HUES64 (cell line): ENCODE measurements around the gene EBP. TPM values are rescaled to one million over a fixed set of nuclear protein-coding genes. Genes with fewer than 3 reads are reported as not detected.
A peak's percentile ranks its signal among the peaks of the same experiment; 100 is the strongest.

Experiments
- H3K27ac ChIP-seq: 2 replicates; pipeline ENCODE4 v1.7.0; 2013; ENCODE audit warnings: low read depth, low read length, inconsistent platforms
- H3K27me3 ChIP-seq: 2 replicates; pipeline ENCODE4 v1.6.1; 2013; ENCODE audit warnings: mild to moderate bottlenecking, low read length; ENCODE audit not compliant: insufficient read depth
- H3K36me3 ChIP-seq: 2 replicates; pipeline ENCODE4 v1.6.1; 2013; ENCODE audit warnings: mild to moderate bottlenecking, low read length; ENCODE audit not compliant: insufficient read depth
- H3K4me1 ChIP-seq: 2 replicates; pipeline ENCODE4 v1.6.1; 2013; ENCODE audit warnings: mild to moderate bottlenecking, low read length, moderate library complexity; ENCODE audit not compliant: insufficient read depth
- H3K4me3 ChIP-seq: 2 replicates; pipeline ENCODE4 v1.5.1; 2013; ENCODE audit warnings: mild to moderate bottlenecking, low read length, moderate library complexity
- H3K9ac ChIP-seq: 2 replicates; pipeline ENCODE4 v1.6.1; 2013; ENCODE audit warnings: mild to moderate bottlenecking, low read depth, low read length
- H3K9me3 ChIP-seq: 2 replicates; pipeline ENCODE4 v1.6.1; 2013; ENCODE audit warnings: low read depth, low read length; ENCODE audit not compliant: insufficient read depth
- WGBS: fragments of 150-250, 120-280 bp; methylation state at CpG from one replicate; pipeline ENCODE4 v1.1.7; 2013; ENCODE audit warnings: missing lambda C conversion rate; 5-methylcytosine and 5-hydroxymethylcytosine counted together
- polyA plus RNA-seq, 2 experiments: library from polyadenylated mRNA; stranded (reverse); fragments of 50-300 nt; gene quantifications; one replicate each; pipeline ENCODE4 v1.2.3, GENCODE V29; 2013

The EBP gene
- 174 TPM for polyA plus RNA-seq (2013, experiment 1 of 2)
- polyA plus RNA-seq (2013, experiment 2 of 2) = 175 TPM

GRCh38 chrX:48521353-48522243 is at the start of gene EBP:
Gene EBP (plus strand): TSS chrX:48521808. CDS start chrX:48523772, 1,964 bp downstream.
- H3K9ac ChIP-seq = peak within 1 kb of the TSS; percentile 89
- H3K27me3 ChIP-seq = no peaks in the 10 kb centered on the region
- peaks cover 19% of the 10 kb centered on the region for H3K36me3 ChIP-seq
- no peaks in the 10 kb centered on the region for H3K4me1 ChIP-seq
- peak within 1 kb of the TSS; percentile 86; the same call in 1 of the 2 replicates for H3K27ac ChIP-seq
- WGBS = under 1% methylated on average over 54 of the region's 66 CpGs
- H3K4me3 ChIP-seq = peak within 1 kb of the TSS; percentile 87
- H3K9me3 ChIP-seq = no peaks in the 10 kb centered on the region

- Histone ChIP-seq H3K4me1 (peaks cover 23% of the 10 kb centered on the region; the same call in 1 of the 2 replicates), H3K27me3 (no peaks in the 10 kb centered on the region), H3K9ac (no peak overlapping the region), H3K4me3 (no peak overlapping the region), H3K27ac (no peak overlapping the region), H3K36me3 (no peaks in the 10 kb centered on the region), H3K9me3 (no peaks in the 10 kb centered on the region)
- WGBS = 85% methylated on average over 7 of the region's 9 CpGs
Measured at GRCh38 chrX:48472225-48472624, 49.4 kb upstream of the EBP start.

- 25% methylated on average over 12 of the region's 12 CpGs for WGBS
- H3K4me1 ChIP-seq = peaks cover 23% of the 10 kb centered on the region; the same call in 1 of the 2 replicates
- H3K27me3 ChIP-seq = no peaks in the 10 kb centered on the region
- H3K4me3 ChIP-seq = 0 out of 2 replicates have a peak overlapping the region, but pooled peaks have one; percentile 15
- H3K9me3 ChIP-seq = no peaks in the 10 kb centered on the region
- H3K9ac ChIP-seq = 0 out of 2 replicates have a peak overlapping the region, but pooled peaks have one; percentile 30
- H3K36me3 ChIP-seq = no peaks in the 10 kb centered on the region
- peak overlapping the region; percentile 82 for H3K27ac ChIP-seq
Measured at GRCh38 chrX:48472851-48473703, 48.5 kb upstream of the EBP start.

- H3K4me3 ChIP-seq = 0 out of 2 replicates have a peak overlapping the region, but pooled peaks have one; percentile 15
- H3K27ac ChIP-seq = peak overlapping the region; percentile 82
- no peaks in the 10 kb centered on the region for H3K9me3 ChIP-seq
- H3K4me1 ChIP-seq = peaks cover 23% of the 10 kb centered on the region; the same call in 1 of the 2 replicates
- H3K36me3 ChIP-seq = peaks cover 2% of the 10 kb centered on the region; the same call in 1 of the 2 replicates
- WGBS = 30% methylated on average over 9 of the region's 9 CpGs
- no peak overlapping the region for H3K9ac ChIP-seq
- H3K27me3 ChIP-seq = no peaks in the 10 kb centered on the region
Measured at GRCh38 chrX:48473704-48473990, 48.0 kb upstream of the EBP start.

GRCh38 chrX:48474127-48474526 is 47.5 kb upstream of the EBP start:
- peak overlapping the region; percentile 82 for H3K27ac ChIP-seq
- no peaks in the 10 kb centered on the region for H3K9me3 ChIP-seq
- H3K36me3 ChIP-seq = peaks cover 4% of the 10 kb centered on the region; the same call in 1 of the 2 replicates
- WGBS = 43% methylated on average over 9 of the region's 10 CpGs
- H3K9ac ChIP-seq = no peak overlapping the region; the same call in 1 of the 2 replicates
- H3K27me3 ChIP-seq = no peaks in the 10 kb centered on the region
- peaks cover 23% of the 10 kb centered on the region; the same call in 1 of the 2 replicates for H3K4me1 ChIP-seq
- no peak overlapping the region for H3K4me3 ChIP-seq

- H3K9me3 ChIP-seq = no peaks in the 10 kb centered on the region
- H3K27me3 ChIP-seq = no peaks in the 10 kb centered on the region
- H3K4me1 ChIP-seq = peaks cover 23% of the 10 kb centered on the region; the same call in 1 of the 2 replicates
- WGBS = 75% methylated on average over 6 of the region's 6 CpGs
- no peak overlapping the region for H3K27ac ChIP-seq
- peaks cover 7% of the 10 kb centered on the region; the same call in 1 of the 2 replicates for H3K36me3 ChIP-seq
- no peak overlapping the region for H3K9ac ChIP-seq
- H3K4me3 ChIP-seq = no peak overlapping the region
Measured at GRCh38 chrX:48474581-48474980, 47.0 kb upstream of the EBP start.

GRCh38 chrX:48475296-48475695 is 46.3 kb upstream of the EBP start:
- no peak overlapping the region; the same call in 1 of the 2 replicates for H3K27ac ChIP-seq
- no peaks in the 10 kb centered on the region for H3K27me3 ChIP-seq
- H3K4me3 ChIP-seq = peak overlapping the region; percentile 99
- H3K9me3 ChIP-seq = no peaks in the 10 kb centered on the region
- H3K9ac ChIP-seq = peak overlapping the region; percentile 90
- H3K36me3 ChIP-seq = peaks cover 7% of the 10 kb centered on the region; the same call in 1 of the 2 replicates
- H3K4me1 ChIP-seq = peaks cover 21% of the 10 kb centered on the region; the same call in 1 of the 2 replicates
- WGBS = no CpG with 5 or more reads among the region's 5 CpGs

GRCh38 chrX:48475774-48476577 is 45.6 kb upstream of the EBP start, which contains the start of gene FTSJ1:
Gene FTSJ1 (plus strand): TSS chrX:48476199. CDS start chrX:48478048, 1,849 bp downstream.
- under 1% methylated on average over 75 of the region's 75 CpGs for WGBS
- Histone ChIP-seq H3K9ac (peak within 1 kb of the TSS; percentile 90), H3K36me3 (peaks cover 11% of the 10 kb centered on the region), H3K4me1 (peaks cover 21% of the 10 kb centered on the region; the same call in 1 of the 2 replicates), H3K4me3 (peak within 1 kb of the TSS; percentile 99), H3K27me3 (no peaks in the 10 kb centered on the region), H3K27ac (peak within 1 kb of the TSS; percentile 54), H3K9me3 (no peaks in the 10 kb centered on the region)

GRCh38 chrX:48476919-48477318 is 44.7 kb upstream of the EBP start:
- Histone ChIP-seq H3K4me1 (peaks cover 21% of the 10 kb centered on the region; the same call in 1 of the 2 replicates), H3K9me3 (no peaks in the 10 kb centered on the region), H3K4me3 (peak overlapping the region; percentile 99), H3K27ac (no peak overlapping the region), H3K27me3 (no peaks in the 10 kb centered on the region), H3K36me3 (peaks cover 20% of the 10 kb centered on the region), H3K9ac (peak overlapping the region; percentile 90)
- WGBS = 46% methylated on average over 4 of the region's 4 CpGs
